Gastrocnemius medialis (tissue), 4 donors: ENCODE data around the gene POM121C.
"Not testable (repeated sequence)": the region's sequence is repeated elsewhere in the genome, so short reads cannot be mapped to it uniquely, and the experiment has no call there.

Experiments used
- POLR2A ChIP-seq, 2 donors: fragments of 450-650 bp; IDR thresholded peaks; one replicate each; pipeline ENCODE4 v1.6.1; 2017; ENCODE audit warnings: antibody characterized with exemption in 2 of 2, mild to moderate bottlenecking in 2 of 2, moderate library complexity in 2 of 2
- TF ChIP-seq, protein P1 (sequence below), 5 experiments: fragments of 450-650 bp in 3 of 5; fragments of 200-600 bp in 2 of 5; sonication (generic) in 2 of 5; IDR thresholded peaks in 4 of 5; conservative IDR thresholded peaks in 1 of 5; 1 replicate in 4 of 5; 2 replicates in 1 of 5; pipeline ENCODE4 v1.5.1; 2016 to 2019; ENCODE audit warnings: antibody characterized with exemption in 5 of 5, mild to moderate bottlenecking in 3 of 5, moderate library complexity in 3 of 5

DNA sequence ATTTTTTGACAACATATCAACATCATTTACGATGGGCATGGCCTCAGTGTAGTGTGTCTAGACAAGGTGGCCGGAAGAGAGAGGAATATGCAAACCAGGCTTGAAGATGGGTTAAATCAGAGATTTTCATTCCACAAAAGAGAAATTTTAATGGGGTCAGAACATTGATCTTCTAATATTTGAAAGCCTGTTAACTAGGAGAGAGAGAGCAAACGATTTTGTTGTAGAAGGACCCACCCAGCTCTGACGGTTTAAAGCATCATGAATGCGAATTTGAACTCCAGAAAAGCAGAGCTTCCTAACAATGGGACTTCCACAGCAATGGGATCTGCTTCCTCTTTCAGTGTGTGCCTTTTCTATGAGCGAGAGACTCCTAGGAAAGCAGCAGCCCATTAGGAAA, 5.9 kb upstream of the POM121C start, which contains the start of gene SPDYE5:
- TF ChIP-seq, protein P1, sequence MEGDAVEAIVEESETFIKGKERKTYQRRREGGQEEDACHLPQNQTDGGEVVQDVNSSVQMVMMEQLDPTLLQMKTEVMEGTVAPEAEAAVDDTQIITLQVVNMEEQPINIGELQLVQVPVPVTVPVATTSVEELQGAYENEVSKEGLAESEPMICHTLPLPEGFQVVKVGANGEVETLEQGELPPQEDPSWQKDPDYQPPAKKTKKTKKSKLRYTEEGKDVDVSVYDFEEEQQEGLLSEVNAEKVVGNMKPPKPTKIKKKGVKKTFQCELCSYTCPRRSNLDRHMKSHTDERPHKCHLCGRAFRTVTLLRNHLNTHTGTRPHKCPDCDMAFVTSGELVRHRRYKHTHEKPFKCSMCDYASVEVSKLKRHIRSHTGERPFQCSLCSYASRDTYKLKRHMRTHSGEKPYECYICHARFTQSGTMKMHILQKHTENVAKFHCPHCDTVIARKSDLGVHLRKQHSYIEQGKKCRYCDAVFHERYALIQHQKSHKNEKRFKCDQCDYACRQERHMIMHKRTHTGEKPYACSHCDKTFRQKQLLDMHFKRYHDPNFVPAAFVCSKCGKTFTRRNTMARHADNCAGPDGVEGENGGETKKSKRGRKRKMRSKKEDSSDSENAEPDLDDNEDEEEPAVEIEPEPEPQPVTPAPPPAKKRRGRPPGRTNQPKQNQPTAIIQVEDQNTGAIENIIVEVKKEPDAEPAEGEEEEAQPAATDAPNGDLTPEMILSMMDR (IDR thresholded peaks at IDR 0.05 in 4 of 5, conservative IDR thresholded peaks at IDR 0.05 in 1 of 5) = not testable (repeated sequence)
- TF ChIP-seq POLR2A (IDR thresholded peaks at IDR 0.05) = not testable (repeated sequence)
